ENCODE data around the gene ULBP3.

The ULBP3 gene

DNA sequence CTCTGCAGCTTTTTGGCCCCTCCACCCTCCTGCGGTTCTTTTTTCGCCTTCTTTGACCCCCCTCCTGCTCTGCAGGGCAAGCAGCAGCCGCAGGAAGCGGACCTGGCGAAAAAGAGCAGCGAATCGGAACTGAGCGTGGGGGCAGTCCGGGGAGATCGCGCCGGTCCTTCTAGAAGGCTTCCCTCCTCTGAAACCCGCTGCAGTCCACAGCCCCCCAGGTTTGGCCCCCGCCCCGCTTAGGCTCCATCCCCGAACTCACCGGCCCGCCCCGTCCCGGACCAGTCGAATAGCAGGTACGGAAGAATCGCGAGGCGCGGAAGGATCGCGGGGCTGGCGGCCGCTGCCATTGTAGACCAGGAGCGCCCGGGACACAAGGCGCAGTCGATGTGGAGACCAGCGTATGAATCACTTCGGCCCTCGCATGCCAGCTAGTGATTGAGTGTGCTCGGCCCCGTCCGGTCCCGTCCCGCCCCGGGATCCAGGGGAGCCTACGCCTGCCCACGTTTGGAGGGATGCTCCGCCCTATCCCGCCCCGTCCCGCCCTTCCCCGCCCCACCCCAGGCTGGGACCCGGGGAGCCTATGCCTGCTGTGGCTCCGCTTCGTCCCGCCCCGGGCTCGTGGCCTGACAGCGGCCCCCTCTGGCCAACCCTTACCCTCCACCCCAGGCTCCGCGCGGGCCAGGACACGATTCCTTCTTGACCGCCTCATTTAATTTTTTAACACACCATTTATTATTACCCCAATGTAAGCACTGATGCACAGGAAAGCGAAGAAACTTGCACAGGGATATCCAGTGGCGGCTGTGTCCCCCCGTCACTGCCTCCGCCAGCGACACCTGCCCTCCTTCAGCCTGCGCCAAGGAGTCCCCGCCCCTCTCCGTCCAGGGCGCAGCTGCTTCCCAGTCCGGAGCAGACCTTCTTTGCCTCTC is at the start of gene ULBP3:
TSS of gene ULBP3 (minus strand) at position 402 of the 929 bp plus-strand sequence. CDS start at position 347, 55 bp downstream.
- no peak for FAIRE-seq
- DNase-seq (ENCODE audit: insufficient read length, low spot score): peak; percentile 64

DNA sequence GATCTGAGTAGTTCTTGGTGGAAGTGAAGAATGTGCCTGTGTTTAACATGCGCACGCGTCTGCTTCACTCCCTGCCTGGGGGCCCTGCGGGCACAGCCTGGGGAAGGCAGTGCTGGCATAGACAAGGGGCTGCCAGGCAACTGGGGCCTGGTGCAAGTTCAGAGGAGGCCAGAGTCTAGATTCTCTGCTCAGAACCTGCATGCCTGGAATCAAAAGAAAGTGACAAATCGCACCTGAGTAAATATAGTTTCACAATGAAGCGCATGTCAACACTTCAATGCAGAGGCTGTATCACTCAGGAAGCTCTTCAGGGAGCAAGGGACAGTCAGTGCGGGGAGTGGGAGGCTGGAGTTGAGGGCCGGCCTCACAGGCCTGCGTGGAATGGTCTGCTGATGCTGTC is 49.7 kb upstream of the ULBP3 start:
- DNase-seq (ENCODE audit: insufficient read length, low spot score) (no peak), FAIRE-seq (no peak)

DNA sequence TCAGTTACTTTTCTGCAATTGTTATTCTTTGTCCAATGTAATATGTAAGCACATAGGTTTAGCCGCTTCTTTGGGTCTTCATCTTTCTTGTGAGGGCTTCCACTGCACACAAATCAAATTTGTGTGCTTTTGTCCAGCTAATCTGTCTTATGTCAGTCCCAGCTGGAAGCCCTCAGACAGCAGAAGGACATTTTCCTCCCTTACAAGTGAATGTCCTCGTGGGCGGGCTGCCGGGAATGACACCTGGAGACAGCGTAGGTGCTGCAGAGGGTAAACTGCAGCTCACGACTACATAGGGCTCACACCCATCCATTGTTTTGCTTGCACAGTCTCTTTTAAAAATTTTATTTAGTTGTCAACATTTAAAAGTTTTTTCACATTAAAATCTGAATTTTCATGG is 49.3 kb upstream of the ULBP3 start:
- FAIRE-seq (no peak), DNase-seq (ENCODE audit: insufficient read length, low spot score) (no peak)

DNA sequence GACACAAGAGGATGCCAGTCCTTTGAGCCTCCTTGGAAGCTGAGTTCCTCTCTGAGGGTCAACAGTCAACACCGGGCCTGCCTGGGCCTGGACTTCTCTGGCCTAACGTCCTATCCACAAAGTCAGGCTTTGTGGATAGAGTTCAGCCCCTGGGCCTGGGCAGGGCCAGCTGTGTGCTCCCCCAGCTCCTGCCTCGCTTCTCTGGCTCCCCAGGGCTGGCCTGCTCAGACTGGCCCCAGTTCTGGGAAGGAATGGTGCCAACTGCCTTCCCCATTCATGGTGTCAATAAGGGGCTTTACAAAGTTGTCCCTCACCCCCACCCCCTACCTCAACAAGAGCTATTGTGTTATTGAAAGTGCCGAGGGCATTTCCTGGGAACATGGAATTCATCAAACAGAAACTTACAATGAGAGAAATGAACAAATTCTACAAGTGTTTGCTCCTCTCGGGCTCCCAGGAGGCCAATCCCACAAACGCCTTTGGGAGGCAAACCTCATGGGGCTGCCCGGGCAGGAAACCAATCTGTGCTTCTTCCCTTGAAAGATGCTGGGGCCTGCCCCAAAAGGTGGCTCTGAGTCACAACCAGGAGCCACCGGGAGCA is 47.4 kb upstream of the ULBP3 start:
- DNase-seq (ENCODE audit: insufficient read length, low spot score): no peak
- FAIRE-seq: no peak

DNA sequence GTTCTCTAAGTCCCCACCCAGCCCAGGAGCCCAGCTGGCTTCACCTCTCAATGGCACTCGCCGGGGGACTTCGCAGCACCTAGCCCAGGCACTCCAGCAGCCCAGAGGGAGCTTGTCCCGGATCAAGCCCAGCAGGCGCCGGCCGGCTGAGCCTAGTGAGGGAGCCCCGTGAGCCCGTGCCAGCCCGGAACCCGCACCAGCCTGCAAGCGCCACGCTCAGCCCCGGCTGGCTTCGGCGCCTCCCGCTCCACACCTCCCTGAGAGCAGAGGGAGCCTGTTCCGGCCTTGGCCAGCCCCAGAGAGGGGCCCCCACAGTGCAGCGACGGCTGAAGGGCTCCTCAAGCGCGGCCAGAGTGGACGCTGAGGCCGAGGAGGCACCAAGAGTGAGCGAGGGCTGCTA is 46.8 kb upstream of the ULBP3 start:
- FAIRE-seq (no peak), DNase-seq (ENCODE audit: insufficient read length, low spot score) (no peak)

DNA sequence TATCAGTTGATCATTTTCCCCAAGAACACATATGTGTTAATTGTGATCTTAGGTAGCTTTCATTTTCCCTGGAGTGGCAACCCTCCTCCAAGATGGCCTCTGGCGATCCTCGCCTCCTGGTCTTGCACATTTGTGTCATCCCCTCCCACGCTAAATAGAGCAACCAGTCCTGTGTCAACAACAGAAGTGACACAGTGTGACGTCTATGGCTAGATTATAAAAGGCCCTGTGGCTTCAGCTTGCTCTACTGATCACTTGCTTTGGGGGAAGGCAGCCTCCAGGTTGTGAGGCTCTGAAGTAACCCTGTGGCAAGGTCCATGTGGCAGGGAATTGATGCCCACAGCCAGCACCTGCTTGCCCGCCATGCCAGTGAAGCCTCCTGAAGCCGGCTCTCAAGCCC is 43.3 kb upstream of the ULBP3 start:
- no peak for DNase-seq (ENCODE audit: insufficient read length, low spot score)
- no peak for FAIRE-seq

DNA sequence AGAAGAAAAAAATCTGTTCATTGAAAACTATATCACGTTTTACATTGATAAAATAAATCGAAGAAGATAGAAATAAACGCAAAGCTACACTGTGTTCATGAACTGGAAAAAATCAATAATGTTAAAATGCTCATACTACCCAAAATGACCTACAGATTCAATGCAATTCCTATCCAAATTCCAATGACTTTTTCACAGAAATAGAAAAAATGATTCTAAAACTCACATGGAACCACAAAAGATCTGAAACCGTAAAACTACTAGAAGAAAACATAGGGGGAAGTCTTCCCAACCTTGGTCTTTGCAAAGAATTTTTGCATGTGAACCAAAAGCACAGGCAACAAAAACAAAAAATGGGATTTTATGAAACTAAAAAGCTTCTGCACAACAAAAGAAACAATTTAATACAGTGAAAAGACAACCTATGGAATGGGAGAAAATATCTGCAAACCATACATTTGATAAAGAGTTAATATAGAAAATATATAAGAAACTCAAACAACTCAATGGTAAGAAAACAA is 33.9 kb upstream of the ULBP3 start:
- no peak for DNase-seq (ENCODE audit: insufficient read length, low spot score)
- FAIRE-seq: no peak

DNA sequence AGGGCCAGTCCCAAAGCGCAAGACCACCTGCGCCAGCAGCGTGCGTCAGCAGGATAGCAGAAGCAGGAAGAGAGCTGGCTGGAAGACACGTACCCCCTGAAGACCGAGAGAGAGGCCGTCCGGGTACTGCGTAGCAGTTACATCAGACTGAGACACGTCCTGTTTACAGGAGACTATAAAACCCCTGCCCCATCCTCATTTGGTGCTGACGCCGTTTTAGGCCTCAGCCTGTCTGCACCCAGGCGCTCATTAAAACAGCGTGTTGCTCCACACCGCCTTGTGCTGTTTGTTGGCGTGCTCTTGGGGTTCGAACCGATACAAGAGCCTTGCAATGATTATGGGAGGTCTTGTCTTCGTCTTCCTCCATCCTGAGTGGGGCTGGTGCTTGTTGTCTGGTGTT is 31.8 kb upstream of the ULBP3 start:
- DNase-seq (ENCODE audit: insufficient read length, low spot score) (no peak), FAIRE-seq (no peak)

DNA sequence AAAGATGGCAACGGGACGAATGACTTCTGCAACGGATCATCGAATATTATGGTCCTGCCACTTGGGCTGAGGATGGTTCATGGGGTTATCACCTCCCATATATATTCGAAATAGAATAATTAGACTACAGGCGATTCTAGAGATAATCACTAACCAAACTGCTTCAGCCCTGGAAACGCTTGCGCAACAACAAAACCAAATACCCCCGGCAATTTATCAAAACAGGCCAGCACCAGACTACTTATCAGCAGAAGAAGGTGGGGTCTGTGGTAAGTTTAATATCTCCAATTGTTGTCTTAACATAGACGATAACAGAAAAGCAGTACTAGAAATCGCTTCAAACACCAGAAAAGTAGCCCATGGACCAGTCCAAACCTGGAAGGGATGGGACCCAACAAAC is 31.0 kb upstream of the ULBP3 start:
- no peak for FAIRE-seq
- no peak for DNase-seq (ENCODE audit: insufficient read length, low spot score)

DNA sequence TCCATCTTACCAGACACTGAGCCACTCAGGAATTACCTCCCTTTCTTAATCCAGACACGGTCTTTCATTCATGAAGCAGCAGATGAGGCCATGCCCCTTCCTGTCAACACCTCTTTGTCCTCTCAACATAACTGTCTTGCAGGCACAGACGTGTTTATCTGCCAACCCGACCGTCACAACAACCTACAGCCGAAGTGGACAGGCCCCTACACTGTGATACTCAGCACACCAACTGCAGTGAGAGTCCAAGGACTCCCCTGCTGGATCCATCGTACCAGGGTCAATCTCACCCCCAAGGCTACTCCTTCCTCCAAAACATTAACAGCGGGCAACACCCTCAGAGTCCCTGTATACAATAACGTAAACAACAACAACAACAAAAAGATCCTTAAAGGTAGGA is 30.6 kb upstream of the ULBP3 start:
- FAIRE-seq (no peak), DNase-seq (ENCODE audit: insufficient read length, low spot score) (no peak)

DNA sequence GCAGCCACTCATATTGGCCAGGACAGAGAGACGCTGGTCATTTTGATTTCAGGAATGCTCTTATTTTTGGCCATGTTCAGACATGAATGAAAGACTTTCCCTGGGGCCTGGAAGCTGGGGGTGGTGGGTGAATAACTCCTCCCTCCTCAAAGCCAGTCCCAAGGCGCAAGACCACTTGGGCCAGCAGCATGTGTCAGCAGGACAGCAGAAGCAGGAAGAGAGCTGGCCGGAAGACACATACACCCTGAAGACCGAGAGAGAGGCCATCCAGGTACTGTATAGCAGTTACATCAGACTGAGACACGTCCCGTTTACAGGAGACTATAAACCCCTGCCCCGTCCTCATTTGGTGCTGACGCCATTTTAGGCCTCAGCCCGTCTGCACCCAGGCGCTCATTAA is 29.2 kb upstream of the ULBP3 start:
- FAIRE-seq: no peak
- no peak for DNase-seq (ENCODE audit: insufficient read length, low spot score)

DNA sequence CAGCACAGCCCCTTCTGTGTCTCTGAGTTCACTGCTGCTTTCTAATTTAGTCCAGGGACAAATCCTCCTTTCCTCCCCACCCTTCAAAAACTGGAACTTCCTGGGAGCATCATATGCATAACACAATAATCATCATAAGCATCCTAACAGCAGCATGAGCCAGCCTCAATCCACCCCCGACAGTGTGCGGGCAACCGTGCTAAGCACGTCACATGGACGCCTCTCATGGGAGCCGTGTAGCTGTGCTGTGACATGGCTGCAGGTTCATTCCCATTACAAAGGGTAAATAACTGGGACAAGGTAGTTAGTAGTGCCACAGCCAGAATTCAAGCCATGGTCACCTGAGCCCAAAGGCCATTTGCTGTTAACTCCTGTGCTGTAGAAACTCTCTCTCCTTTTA is 24.5 kb upstream of the ULBP3 start:
- DNase-seq (ENCODE audit: insufficient read length, low spot score): no peak
- FAIRE-seq: no peak

DNA sequence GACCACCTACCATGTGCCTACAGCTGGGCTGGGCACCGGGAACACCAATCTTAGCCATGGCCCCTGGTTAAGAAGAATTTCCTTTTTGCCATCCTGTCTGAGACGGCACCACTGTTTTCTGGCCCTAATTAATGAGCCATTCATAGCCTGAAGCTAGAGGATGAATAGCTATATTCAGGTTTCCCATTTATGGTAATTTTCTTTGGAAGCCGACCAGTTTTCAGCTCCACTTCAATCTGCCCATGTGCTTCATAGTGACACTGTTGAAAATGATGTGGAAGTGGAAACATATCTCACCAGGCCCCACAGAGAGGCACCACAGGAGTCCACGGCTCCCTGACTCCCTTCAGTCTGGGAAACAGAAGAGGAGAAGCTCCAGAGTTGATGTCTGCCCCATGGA is 22.6 kb upstream of the ULBP3 start:
- FAIRE-seq (no peak), DNase-seq (ENCODE audit: insufficient read length, low spot score) (no peak)

DNA sequence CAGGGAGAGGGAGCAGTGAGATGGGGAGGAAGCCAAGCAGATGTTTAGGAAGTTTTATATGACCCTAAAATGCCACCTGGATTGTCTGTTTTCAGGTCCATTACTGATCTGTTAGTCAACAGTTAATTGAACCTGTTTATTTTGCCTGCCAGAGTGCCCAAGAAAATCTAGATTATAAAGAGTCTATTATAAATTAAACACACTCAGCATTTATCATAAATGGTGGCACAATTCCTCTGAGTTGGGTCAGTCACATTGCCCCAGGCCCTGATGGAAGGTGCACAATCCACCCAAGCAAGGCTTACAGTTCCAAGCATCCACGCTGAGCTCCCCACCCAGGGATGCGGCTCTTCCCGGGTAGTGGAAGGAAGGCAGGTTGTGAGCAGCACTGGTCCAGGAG is 21.4 kb upstream of the ULBP3 start:
- FAIRE-seq: no peak
- DNase-seq (ENCODE audit: insufficient read length, low spot score): no peak

DNA sequence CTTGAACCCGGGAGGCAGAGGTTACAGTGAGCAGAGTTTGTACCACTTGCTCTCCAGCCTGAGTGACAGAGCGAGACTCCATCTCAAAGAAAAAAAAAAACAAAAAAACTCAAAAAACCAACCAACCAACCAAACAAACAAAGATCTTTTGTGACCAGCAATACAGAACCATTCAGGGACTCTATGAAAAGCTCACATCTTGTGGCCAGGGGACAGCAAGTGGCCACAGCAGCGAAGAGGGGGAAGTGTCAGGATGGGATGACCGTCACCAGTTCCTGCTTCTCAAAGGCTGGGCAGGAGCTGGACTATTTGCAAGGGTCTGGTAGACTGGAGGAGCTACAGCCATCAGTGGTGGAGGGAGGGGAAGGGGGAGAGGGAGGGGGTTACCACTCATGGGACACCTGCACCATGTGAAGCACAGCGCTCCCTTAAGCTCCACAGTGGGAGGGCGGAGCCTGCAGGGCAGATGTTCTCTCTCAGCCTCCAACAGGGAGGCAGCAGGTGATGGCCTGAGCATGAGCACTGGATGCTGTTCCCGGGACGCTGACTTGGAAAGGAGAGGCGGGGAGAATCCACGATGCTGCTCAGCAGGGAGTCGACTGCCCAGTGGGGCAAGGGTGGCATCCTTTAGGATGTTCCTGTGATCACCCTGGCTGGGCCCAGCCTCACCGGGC is 19.7 kb upstream of the ULBP3 start:
- DNase-seq (ENCODE audit: insufficient read length, low spot score): no peak
- FAIRE-seq: no peak

DNA sequence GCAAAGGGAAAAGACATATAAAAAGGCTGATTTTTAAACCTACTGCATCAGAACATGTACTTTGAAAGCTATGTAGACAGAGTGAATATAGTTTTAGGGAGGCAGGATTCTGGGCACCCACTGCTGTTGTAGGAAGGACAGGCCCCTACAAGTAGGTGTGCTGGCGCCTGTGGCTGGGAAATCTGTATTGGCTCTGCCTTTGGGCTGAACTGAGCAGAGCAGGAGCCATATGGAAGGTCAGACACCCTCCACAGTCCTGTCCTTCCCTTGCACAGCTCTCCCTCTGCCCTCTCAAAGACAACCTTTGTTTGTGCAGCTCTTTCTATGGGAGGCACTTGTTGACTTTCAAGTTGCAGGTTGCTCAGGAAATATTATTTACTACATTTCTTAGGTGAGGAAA is 18.4 kb upstream of the ULBP3 start:
- FAIRE-seq (no peak), DNase-seq (ENCODE audit: insufficient read length, low spot score) (no peak)

DNA sequence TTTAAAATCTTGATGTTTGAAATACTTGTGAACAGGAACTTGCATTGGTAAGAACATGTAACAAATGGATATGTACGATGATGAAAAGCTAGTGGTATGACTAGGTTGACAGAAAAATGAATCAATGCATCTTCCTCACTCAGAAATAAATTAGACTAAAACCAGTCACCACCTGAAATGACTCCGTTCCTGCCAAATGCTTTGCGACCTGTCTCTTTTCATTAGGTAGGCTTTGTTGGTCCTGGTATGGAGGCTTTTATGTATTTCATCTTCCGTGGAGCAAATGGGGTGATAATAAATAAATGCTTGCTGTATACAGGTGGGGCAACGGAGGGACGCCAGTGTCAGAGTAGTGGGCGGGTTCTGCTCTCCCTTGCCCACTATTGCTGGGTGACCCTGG is 17.1 kb upstream of the ULBP3 start:
- DNase-seq (ENCODE audit: insufficient read length, low spot score) (no peak), FAIRE-seq (no peak)

DNA sequence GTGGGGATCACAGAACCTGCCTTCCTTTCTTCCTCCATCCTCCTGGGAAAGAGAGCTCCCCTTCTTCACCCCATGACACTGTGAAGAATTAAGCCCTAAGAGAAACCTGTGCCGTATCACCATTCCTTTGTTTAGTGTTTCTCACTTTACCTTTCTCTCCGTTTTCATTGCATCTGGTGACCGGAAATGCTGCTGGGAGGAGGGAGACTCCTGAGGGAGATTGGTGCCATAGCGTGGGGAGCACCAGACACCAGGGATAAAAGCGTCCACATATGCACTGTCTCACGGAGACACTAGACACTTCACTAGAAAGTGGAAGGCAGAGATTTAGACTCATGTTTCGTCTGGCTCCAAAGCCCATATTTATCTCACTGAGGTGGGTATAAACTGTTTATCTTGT is 15.5 kb upstream of the ULBP3 start:
- DNase-seq (ENCODE audit: insufficient read length, low spot score): no peak
- no peak for FAIRE-seq

DNA sequence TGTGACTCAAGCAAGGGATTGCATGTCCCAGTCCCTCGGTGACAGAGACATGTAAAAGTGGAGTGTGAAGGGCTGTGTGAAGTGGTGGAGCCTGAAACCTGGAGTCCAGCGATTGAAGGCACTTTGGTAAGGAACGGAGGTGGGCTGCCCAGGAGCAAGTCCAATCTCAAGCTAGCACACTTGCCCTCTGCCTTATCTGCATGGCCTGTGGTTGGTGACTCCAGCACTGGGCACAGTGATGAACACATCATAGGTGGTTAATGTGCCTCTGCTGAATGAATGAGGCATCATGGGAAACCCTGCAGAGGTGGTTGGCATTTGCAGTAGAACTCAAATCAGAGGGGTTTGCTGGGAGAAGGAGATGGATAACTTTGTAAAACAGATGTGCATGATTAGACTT is 14.9 kb upstream of the ULBP3 start:
- no peak for FAIRE-seq
- no peak for DNase-seq (ENCODE audit: insufficient read length, low spot score)

DNA sequence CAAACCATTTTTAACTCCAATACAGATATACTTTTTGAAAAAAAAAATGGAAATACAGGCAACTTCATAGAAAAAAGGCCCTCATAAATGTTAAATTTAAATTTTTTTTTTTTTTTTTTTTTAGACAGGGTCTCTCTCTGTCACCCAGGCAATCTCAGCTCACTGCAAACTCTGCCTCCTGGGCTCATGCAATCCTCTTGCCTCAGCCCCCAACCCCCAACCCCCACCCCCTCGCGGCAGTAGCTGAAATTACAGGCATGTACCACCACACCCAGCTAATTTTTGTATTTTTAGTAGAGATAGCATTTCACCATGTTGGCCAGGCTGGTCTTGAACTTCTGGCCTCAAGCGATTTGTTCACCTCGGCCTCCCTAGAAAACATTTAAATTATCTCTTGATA is 12.8 kb upstream of the ULBP3 start:
- FAIRE-seq (no peak), DNase-seq (ENCODE audit: insufficient read length, low spot score) (no peak)

DNA sequence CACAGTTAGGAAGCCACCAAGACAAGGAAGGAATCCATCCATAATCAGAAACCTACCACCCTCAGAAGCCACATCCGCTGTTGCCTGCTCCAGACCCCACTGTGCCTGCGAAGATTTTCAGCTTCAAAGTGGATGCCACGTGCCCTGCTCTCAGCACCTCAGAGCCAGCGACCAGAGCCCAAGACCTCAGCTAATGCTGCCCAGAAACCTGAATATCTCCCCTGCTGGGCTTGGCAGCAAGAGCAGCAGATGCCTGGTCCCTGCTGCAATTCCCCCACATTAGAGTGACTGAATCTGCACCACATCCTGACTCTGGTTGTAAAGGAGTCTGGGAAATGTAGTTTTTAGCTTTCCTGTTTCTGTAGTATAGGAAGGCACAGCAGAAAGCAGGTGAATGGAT is 10.7 kb upstream of the ULBP3 start:
- FAIRE-seq (no peak), DNase-seq (ENCODE audit: insufficient read length, low spot score) (no peak)

DNA sequence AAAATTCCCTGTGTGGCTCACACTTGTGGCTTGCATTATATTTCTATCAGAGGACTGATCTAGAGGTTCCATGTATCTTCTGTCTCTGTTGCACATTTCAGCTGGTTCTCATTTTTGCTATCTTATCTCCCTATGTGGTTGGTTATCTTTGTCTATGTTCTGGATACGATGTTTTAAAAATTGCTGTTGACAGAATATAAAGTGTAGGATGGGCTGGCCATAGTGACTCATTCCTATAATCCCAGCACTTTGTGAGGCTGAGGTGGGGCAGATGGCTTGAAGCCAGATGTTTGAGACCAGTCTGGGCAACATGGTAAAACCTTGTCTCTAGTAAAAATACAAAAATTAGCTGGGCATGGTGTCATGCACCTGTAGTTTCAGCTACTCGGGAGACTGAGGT is 9.9 kb upstream of the ULBP3 start:
- no peak for FAIRE-seq
- DNase-seq (ENCODE audit: insufficient read length, low spot score): no peak

Measured in GM19239 (cell line).